Caco-2 (cell line): Measurements from ENCODE around the gene RMRP. TPM values are rescaled to one million over a fixed set of nuclear protein-coding genes. Genes with fewer than 3 reads are reported as not detected.

Experiments used
- Bru-seq: library from RNA; stranded (reverse); fragments of 400-500 nt; gene quantifications from one replicate; lab custom pipeline; 2021; lab: Mats Ljungman, UMichigan
- BruChase-seq, 2 experiments: library from RNA; stranded (reverse); fragments of 400-500 nt; gene quantifications; one replicate each; lab custom pipeline; 2021; lab: Mats Ljungman, UMichigan
- BruUV-seq: library from RNA; stranded (reverse); fragments of 400-500 nt; replicated peaks from 2 replicates; lab custom pipeline; 2021; lab: Mats Ljungman, UMichigan
- CTCF ChIA-PET: fragments of 300-600 bp; sonication (Branson Sonifier 250); formaldehyde crosslinking; loops from one replicate; lab custom pipeline; 2022; ENCODE audit warnings: antibody characterized with exemption; lab: Charles Lee
- POLR2A ChIA-PET: fragments of 300-600 bp; sonication (Branson Sonifier 250); formaldehyde crosslinking; loops from one replicate; lab custom pipeline; 2022; ENCODE audit warnings: antibody characterized with exemption; lab: Charles Lee
- DNase-seq, 2 experiments: peaks; one replicate each; pipeline versions ENCODE4 v3.0.0 to v3.0.0-alpha.2; 2020 to 2022
- H3K27me3 ChIP-seq: replicated peaks from 2 replicates; pipeline ENCODE4 v1.6.0; 2011; ENCODE audit warnings: low read length; ENCODE audit not compliant: control insufficient read depth, insufficient read depth
- H3K36me3 ChIP-seq: 2 replicates; pipeline ENCODE4 v1.5.1; 2011; ENCODE audit warnings: low read length; ENCODE audit not compliant: control insufficient read depth, insufficient read depth
- H3K4me1 ChIP-seq: fragments of 250-450 bp; sonication (Bioruptor Pico); 2 replicates; pipeline ENCODE4 v1.5.1; 2020; ENCODE audit warnings: mild to moderate bottlenecking
- H3K4me3 ChIP-seq: 2 replicates; pipeline ENCODE4 v1.5.1; 2011; ENCODE audit warnings: low read depth, mild to moderate bottlenecking, control low read depth, low read length
- H3K9me3 ChIP-seq: fragments of 250-450 bp; sonication (Bioruptor Pico); 2 replicates; pipeline ENCODE4 v1.5.1; 2020; ENCODE audit warnings: mild to moderate bottlenecking, moderate library complexity
- H3K27ac Mint-ChIP-seq: one replicate; pipeline ENCODE4 v1.8.0; 2022; ENCODE audit warnings: mixed read lengths; ENCODE audit not compliant: unreplicated experiment
- H3K27me3 Mint-ChIP-seq: one replicate; pipeline ENCODE4 v1.8.0; 2022; ENCODE audit warnings: mixed read lengths; ENCODE audit not compliant: insufficient read depth, unreplicated experiment
- H3K36me3 Mint-ChIP-seq: one replicate; pipeline ENCODE4 v1.8.0; 2022; ENCODE audit warnings: mild to moderate bottlenecking, mixed read lengths; ENCODE audit not compliant: insufficient read depth, unreplicated experiment
- H3K4me1 Mint-ChIP-seq: one replicate; pipeline ENCODE4 v1.8.0; 2022; ENCODE audit warnings: low read depth, mixed read lengths; ENCODE audit not compliant: unreplicated experiment
- H3K4me3 Mint-ChIP-seq: one replicate; pipeline ENCODE4 v1.8.0; 2022; ENCODE audit warnings: mild to moderate bottlenecking, moderate library complexity, mixed read lengths; ENCODE audit not compliant: unreplicated experiment
- H3K9me3 Mint-ChIP-seq: one replicate; pipeline ENCODE4 v1.8.0; 2022; ENCODE audit warnings: mixed read lengths; ENCODE audit not compliant: unreplicated experiment
- intact Hi-C: fragments of 100-400 bp; cut with micrococcal nuclease; formaldehyde crosslinking; loops from one replicate; pipeline ENCODE4 v1.10.0; 2022; ENCODE audit not compliant: unreplicated experiment
- long read RNA-seq: library from polyadenylated mRNA; stranded (forward); transcript quantifications from one replicate; pipeline ENCODE4 v2.0.0, GENCODE V29; 2022
- total RNA-seq: library from RNA; stranded (reverse); gene quantifications from 2 replicates; pipeline ENCODE4 v1.2.3, GENCODE V29; 2022
- TF ChIP-seq, protein P1 (sequence below), 2 experiments: fragments of 200-600 bp in 1 of 2; IDR thresholded peaks; 1 replicate in 1 of 2; 2 replicates in 1 of 2; pipeline versions ENCODE4 v1.5.1 to v1.8.0; 2011 to 2022; ENCODE audit warnings: antibody characterized with exemption in 1 of 2, control low read depth in 1 of 2, inconsistent platforms in 1 of 2, low read depth in 1 of 2, low read length in 1 of 2, mild to moderate bottlenecking in 1 of 2, moderate library complexity in 1 of 2; ENCODE audit not compliant: insufficient read depth in 1 of 2, severe bottlenecking in 1 of 2, unreplicated experiment in 1 of 2

The RMRP gene
- 10,161 and 10,726 TPM in 2 replicates for total RNA-seq
- Bru-seq, nascent RNA, result percentile 32 among the genes with signal in this experiment
- BruChase-seq, experiment 1, labeled RNA remaining after a 2-hour chase, result not detected
- BruChase-seq, experiment 2, labeled RNA remaining after a 6-hour chase, result percentile 36 among the genes with signal in this experiment
- long read RNA-seq, result 0 reads

DNA sequence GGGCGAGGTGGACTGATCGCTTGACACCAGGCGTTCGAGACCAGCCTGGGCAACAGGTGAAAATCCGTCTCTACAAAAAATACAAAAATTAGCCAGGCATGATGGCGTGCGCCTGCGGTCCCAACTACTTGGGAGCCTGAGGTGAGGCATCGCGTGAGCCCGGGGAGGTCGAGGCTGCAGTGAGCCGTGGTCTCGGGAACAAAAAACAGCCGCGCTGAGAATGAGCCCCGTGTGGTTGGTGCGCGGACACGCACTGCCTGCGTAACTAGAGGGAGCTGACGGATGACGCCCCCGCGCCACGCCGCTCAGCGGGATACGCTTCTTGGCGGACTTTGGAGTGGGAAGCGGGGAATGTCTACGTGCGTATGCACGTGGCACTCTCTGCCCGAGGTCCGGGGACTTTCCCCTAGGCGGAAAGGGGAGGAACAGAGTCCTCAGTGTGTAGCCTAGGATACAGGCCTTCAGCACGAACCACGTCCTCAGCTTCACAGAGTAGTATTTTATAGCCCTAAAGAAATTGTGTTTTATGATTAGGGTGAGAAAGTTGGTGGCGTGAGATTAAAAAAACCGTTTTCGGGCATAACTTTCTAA lies at the start of gene RMRP:
TSS of gene RMRP (minus strand) at position 474 of the 591 bp plus-strand sequence.
- H3K4me3 Mint-ChIP-seq, result peak within 1 kb of the TSS; percentile 76
- Histone ChIP-seq H3K4me3 (peak within 1 kb of the TSS; percentile 95), H3K27me3 (no peaks in the 10 kb centered on the region), H3K36me3 (no peaks in the 10 kb centered on the region), H3K9me3 (no peaks in the 10 kb centered on the region), H3K4me1 (0 out of 2 replicates have a peak, but pooled peaks cover 5% of the 10 kb centered on the region)
- DNase-seq, result peak; percentile 98 to 100
- peak within 1 kb of the TSS; percentile 82 for H3K27ac Mint-ChIP-seq
- TF ChIP-seq, protein P1, sequence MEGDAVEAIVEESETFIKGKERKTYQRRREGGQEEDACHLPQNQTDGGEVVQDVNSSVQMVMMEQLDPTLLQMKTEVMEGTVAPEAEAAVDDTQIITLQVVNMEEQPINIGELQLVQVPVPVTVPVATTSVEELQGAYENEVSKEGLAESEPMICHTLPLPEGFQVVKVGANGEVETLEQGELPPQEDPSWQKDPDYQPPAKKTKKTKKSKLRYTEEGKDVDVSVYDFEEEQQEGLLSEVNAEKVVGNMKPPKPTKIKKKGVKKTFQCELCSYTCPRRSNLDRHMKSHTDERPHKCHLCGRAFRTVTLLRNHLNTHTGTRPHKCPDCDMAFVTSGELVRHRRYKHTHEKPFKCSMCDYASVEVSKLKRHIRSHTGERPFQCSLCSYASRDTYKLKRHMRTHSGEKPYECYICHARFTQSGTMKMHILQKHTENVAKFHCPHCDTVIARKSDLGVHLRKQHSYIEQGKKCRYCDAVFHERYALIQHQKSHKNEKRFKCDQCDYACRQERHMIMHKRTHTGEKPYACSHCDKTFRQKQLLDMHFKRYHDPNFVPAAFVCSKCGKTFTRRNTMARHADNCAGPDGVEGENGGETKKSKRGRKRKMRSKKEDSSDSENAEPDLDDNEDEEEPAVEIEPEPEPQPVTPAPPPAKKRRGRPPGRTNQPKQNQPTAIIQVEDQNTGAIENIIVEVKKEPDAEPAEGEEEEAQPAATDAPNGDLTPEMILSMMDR (IDR thresholded peaks at IDR 0.05; ENCODE audit: insufficient read depth in 1 of 2, low read depth in 1 of 2, low read length in 1 of 2, severe bottlenecking in 1 of 2, unreplicated experiment in 1 of 2), result peak; percentile 15 to 21
- peaks cover 12% of the 10 kb centered on the region for H3K4me1 Mint-ChIP-seq
- ChIA-PET CTCF (interaction anchor here (0.5 to 2.9 kb wide), 13 partner anchors 8 to 133 kb away, joined by 3 to 31 read pairs (median 4); partner anchors contain the start of genes CREB3, GBA2, RGP1 and TLN1), POLR2A (interaction anchor here (0.5 to 2.3 kb wide), 15 partner anchors 11 to 533 kb away, joined by 3 to 35 read pairs (median 5); partner anchors contain the start of genes CREB3, GBA2, RGP1 and TLN1)
- peaks cover 49% of the 10 kb centered on the region for H3K36me3 Mint-ChIP-seq
- BruUV-seq, result no TSS peak
- intact Hi-C loops, result loop anchor here (1.0 to 5.0 kb wide), 4 partner anchors 11 to 157 kb away; partner anchors contain the start of genes CREB3, HINT2 and TLN1
- peaks cover 3% of the 10 kb centered on the region for H3K27me3 Mint-ChIP-seq
- H3K9me3 Mint-ChIP-seq, result no peaks in the 10 kb centered on the region

DNA sequence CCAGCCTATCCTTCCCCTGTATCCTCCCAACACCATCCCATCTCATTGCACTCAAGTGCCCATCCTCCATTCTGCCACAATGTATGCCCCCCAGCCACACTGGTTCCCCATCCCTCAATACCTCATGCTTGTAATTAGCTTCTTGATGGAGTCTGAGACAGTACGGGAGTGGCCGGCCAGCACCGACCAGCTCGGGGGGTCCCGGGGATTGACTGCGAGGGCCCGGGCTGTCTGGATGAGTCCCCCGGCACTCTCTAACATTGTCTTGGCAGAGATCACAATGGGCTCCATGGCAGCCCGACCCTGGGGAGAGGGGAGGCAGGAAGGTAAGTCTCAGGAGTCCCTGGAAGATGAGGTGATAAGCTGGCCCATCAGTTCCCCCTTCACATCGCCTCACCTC lies 49.1 kb upstream of the RMRP start:
- intact Hi-C loops, result no loop called here
- Mint-ChIP-seq H3K27ac (no peak overlapping the region), H3K9me3 (no peaks in the 10 kb centered on the region), H3K27me3 (no peaks in the 10 kb centered on the region), H3K4me3 (no peak overlapping the region), H3K4me1 (no peaks in the 10 kb centered on the region), H3K36me3 (peaks cover 70% of the 10 kb centered on the region)
- ChIA-PET POLR2A (no interaction called here), CTCF (interaction anchor here (0.6 kb wide), 1 partner anchor 10 kb away, joined by 3 read pairs; no protein-coding TSS in a partner anchor)
- DNase-seq, result no peak
- Histone ChIP-seq H3K36me3 (peaks cover 11% of the 10 kb centered on the region), H3K9me3 (no peaks in the 10 kb centered on the region), H3K27me3 (no peaks in the 10 kb centered on the region), H3K4me3 (no peak overlapping the region), H3K4me1 (no peaks in the 10 kb centered on the region)
- TF ChIP-seq, protein P1 (IDR thresholded peaks at IDR 0.05; ENCODE audit: insufficient read depth in 1 of 2, low read depth in 1 of 2, low read length in 1 of 2, severe bottlenecking in 1 of 2, unreplicated experiment in 1 of 2), result no peak
- no TSS peak for BruUV-seq

DNA sequence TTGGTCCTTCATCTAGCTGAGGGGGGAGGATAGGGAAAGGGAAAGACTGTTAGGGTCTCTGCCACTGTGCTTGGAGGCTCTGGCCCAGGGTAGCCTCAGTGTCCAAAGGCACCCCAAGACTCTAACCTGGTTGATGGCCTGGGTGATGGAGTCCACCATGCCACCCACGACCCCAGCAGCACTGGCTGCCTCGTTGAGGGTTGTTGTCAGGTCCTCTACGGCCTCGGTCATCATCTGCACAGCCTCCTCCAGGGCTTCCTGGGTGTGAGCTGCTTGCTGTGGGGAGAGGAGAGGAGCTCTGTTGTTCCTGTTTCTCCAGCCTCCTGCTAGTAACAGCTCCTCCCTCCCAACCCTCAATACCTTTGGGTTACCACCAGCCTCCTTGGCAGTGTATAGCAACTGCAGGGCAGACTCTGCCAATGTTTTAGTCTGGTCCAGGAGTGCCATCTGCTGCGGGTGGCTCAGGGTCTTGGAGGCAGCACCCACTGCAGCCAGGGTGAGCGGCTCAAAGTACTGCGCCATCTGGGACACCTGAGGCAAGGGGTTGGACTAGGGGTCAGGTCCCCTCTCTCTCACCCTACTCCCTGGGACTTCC lies 48.1 kb upstream of the RMRP start:
- Histone ChIP-seq H3K4me3 (no peak overlapping the region), H3K27me3 (no peaks in the 10 kb centered on the region), H3K9me3 (no peaks in the 10 kb centered on the region), H3K4me1 (no peaks in the 10 kb centered on the region), H3K36me3 (peaks cover 11% of the 10 kb centered on the region)
- no peaks in the 10 kb centered on the region for H3K4me1 Mint-ChIP-seq
- no peak for DNase-seq
- H3K9me3 Mint-ChIP-seq, result no peaks in the 10 kb centered on the region
- POLR2A ChIA-PET, result no interaction called here
- TSS peak; percentile 45 for BruUV-seq
- TF ChIP-seq, protein P1 (IDR thresholded peaks at IDR 0.05; ENCODE audit: insufficient read depth in 1 of 2, low read depth in 1 of 2, low read length in 1 of 2, severe bottlenecking in 1 of 2, unreplicated experiment in 1 of 2), result no peak
- no peak overlapping the region for H3K27ac Mint-ChIP-seq
- H3K36me3 Mint-ChIP-seq, result peaks cover 67% of the 10 kb centered on the region
- intact Hi-C loops, result no loop called here
- no peak overlapping the region for H3K4me3 Mint-ChIP-seq
- no peaks in the 10 kb centered on the region for H3K27me3 Mint-ChIP-seq
- CTCF ChIA-PET, result interaction anchor here (1.1 kb wide), 1 partner anchor 9 kb away, joined by 3 read pairs; no protein-coding TSS in a partner anchor
